Fibroblast of the conjunctiva (primary cell): ENCODE measurements around the gene HSPB6.
"Not testable (repeated sequence)": the region's sequence is repeated elsewhere in the genome, so short reads cannot be mapped to it uniquely, and the experiment has no call there.

Source experiments
- DNase-seq: peaks from one replicate; pipeline ENCODE4 v3.0.0-alpha.2; 2010; ENCODE audit warnings: low read depth

Gene HSPB6

GRCh38 chr19:35785339-35785627 is 28.5 kb upstream of the HSPB6 start:
- DNase-seq, result no peak

GRCh38 chr19:35784503-35785338 is 27.9 kb upstream of the HSPB6 start:
- DNase-seq, result no peak

DNA sequence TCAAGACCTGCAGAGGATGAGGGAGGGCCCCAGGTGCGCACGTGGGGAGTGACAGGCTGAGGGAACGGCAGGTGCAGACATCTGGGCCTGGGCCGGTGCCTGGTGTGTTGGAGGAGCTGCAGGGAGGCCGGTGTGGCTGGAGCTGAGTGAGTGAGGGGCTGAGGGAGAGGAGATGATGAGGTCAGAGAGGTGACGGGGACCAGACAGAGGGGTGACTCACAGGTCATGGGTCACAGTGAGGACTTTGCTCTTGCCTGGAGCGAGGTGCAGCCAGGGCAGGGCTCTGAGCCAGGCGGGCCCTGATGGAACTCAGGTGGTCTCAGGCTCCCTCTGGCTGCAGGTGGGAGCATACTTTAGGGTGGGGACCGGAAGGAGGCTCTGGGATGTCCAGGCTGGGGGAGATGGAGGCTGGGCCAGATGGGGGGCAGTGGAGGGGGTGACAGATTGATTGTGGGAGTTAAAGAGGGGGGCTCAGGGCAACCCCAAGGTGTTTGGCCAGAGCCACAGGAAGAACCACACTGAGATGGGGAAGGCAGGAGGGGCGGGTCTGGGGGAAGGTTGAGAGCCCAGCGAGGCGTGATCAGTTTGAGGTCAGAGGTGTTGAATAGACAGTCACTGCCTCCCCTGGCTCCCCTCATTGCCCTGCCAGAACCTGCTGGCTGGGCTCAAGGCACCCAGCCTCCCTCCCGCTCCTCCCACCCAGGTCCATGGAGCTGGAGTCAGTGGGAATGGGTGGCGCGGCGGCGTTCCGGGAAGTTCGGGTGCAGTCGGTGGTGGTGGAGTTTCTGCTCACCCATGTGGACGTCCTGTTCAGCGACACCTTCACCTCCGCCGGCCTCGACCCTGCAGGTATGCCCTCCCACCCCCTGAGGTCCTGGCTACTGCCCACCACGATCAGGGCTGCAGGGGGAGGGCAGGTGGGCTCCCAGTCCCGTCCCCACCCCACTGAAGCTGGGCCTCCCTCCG is 26.9 kb upstream of the HSPB6 start:
- no peak for DNase-seq

DNA sequence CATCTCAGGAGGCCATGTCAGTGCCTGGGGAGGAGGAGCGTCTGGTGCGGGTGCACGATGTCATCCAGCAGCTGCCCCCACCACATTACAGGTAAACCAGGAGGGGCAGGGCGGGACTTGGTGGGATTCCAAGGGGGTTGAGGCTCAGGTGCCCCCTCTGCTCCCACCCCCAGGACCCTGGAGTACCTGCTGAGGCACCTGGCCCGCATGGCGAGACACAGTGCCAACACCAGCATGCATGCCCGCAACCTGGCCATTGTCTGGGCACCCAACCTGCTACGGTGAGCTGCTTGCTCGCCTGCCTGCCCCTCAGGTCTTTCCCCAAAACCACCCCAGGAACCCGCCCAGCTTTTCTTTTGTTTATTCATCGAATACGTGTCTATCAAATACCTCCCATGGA is 25.8 kb upstream of the HSPB6 start:
- DNase-seq, result no peak

GRCh38 chr19:35781650-35782049 is 24.8 kb upstream of the HSPB6 start:
- DNase-seq, result no peak

DNA sequence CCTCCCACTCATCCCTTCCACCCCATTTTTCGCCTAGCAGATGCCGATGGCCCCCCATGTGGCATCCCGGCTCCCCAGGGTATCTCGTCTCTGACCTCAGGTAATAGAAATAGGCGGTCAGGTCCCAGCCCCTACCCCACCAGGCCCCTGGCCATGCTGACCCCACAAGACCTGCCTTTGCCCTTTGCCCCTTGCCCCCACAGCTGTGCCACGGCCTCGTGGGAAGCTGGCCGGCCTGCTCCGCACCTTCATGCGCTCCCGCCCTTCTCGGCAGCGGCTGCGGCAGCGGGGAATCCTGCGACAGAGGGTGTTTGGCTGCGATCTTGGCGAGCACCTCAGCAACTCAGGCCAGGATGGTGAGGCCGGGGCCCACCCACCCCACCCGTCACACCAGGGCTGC is 23.9 kb upstream of the HSPB6 start:
- DNase-seq, result no peak

DNA sequence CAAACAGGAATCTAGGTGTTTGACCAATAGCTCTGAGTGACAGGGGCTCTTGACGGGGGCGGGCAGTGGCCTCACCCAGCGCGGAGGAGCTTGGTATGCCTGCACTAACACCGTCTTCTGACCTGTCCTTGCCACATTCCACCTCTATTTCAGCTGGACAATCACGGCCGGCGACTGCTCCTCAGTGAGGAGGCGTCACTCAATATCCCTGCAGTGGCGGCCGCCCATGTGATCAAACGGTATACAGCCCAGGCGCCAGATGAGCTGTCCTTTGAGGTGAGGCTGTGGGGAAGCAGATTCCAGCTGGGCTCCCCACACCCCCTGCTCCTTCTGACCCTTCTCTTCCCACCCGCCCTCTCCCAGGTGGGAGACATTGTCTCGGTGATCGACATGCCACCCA is 23.2 kb upstream of the HSPB6 start:
- no peak for DNase-seq

GRCh38 chr19:35779033-35779432 is 22.2 kb upstream of the HSPB6 start:
- no peak for DNase-seq

GRCh38 chr19:35777961-35778360 is 21.1 kb upstream of the HSPB6 start:
- DNase-seq, result no peak

DNA sequence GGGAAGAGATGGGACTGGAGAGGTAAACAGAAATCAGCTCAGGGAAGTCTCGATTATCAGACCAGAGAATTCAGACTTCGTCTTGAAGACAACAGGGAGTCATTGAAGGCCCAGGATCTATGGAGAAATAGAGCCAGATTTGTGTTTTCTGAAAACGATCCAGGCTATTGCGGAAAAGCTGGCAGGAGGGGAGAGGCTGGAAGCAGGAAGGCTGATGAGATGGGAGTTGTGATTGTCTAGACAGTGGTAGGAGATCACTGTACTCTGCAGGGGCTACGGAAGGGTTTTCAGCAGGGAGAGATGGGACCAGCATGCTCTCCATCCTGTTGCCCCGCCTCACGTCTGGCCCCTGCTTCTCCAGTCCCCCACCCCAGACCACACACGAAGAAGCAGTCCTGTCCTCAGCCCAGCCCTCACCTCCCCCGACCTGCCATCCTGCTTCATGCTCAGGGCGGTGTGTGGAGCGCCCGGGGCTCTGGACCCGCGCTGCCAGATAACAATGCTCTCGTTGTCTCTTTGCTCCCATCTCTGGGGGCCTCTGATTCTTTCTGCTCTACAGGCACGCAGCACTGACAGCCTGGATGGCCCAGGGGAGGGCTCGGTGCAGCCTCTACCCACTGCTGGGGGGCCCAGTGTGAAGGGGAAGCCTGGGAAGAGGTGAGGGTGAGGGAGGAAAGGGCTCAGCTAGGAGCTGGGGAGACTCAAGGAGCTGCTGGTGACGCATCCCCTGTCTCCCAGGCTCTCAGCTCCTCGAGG is 20.4 kb upstream of the HSPB6 start:
- no peak for DNase-seq

DNA sequence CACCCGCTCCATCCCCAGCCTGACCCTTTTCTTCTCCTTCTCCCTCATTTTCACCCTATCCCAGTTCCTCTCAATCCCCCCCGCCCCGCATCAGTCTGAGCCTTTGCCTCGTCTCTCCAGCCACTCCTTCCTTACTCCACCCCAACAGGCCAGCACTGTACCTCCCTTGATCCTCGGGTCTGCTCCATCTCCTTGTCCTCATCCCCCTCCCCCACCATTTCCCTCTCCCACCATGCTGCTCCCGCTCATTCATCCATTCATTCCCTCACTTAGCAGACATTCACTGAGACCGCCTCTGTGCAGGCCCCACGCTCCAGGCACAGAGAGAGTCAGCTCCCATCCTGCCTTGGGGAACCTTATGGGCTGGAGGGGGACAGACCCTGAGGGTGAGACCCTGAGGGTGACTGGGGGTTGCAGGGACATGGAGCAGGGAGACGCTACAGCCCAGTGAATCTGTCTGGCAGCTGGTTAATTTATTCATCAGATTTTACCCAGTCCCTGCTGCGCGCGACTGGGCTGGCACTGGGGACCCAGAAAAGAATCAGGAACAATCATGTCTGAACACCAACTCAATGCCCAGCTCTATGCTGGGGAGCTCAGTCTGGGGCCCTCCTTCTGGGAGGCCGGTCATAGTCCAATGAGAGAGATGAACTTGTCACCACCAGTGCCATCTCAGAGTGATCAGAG is 19.4 kb upstream of the HSPB6 start:
- DNase-seq, result no peak

- peak; percentile 88 for DNase-seq
These were observed 18.7 kb upstream of the HSPB6 start, which contains the start of gene ARHGAP33 for GRCh38 chr19:35775298-35776101. TSS of gene ARHGAP33 (plus strand) at chr19:35775564. CDS start at chr19:35775659, 95 bp downstream.

GRCh38 chr19:35775046-35775297 is 18.1 kb upstream of the HSPB6 start:
- no peak for DNase-seq

DNA sequence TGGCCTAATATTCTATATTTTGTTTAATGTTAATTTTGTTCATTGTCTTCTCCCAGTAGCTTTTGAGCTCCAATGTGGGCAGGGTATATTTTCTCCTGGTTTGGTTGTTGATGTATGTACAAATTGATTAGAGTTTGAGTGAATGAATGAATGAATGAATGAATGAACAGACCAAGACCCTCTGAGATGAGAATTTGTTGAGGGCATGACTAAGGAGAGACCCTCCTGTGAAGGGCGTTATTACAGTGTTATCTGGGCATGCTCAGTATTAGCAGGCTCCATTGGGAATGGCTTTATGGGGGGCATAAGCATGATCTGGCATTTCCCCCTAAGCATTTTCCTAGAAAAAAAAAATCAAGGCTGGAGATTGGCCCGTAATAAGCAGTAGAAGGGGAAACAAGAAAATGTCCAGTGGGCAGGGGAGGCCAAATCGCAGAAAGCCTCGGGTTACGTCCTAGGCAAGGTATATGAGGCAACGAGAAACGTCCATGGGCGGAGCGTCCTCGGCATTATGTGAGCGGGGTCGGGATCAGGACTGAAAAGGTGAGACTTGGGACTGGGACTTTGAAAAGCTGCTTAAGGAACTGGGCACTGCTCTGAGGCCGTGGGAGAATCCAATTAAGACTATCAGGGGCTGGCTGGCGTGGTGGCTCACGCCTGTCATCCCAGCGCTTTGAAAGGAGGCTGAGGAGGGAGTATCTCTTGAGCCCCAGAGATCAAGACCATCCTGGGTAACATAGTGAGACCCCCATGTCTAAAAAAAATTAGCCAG is 17.6 kb upstream of the HSPB6 start:
- DNase-seq, result no peak

DNA sequence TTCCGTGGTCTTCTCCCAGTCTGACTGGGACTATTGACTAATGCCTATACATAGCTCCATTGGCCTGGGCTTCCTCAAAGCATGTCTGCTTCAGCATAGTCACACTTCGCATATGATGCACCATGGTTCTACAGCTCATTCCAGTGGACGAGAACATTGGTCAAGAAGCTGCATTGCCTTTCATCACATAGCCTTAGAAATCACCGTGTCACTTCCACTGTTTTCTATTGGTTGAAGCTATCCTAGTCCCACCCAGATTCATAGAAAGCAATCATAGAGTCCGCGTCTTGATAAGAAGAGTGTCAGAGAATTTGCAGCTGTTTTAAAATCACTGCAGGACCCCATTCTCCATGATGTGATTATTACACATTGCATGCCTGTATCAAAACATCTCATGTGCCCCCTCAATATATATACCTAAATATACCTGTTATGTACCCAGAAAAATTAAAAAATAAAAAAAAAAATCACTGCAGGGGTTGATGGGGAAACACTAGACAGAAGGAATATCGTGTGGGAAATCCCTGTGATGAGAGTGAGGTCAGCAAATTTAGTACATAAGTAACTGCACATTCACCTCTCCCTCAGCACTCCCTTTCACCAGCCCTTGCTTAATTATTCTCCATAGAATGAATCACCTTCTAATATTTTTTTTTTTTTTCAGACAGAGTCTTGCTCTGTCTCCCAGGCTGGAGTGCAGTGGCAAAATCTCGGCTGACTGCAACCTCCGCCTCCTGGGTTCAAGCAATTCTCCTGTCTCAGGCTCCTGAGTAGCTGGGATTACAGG is 16.4 kb upstream of the HSPB6 start:
- no peak for DNase-seq

- not testable (repeated sequence) for DNase-seq
These were observed 15.5 kb upstream of the HSPB6 start for GRCh38 chr19:35772362-35772761.

DNA sequence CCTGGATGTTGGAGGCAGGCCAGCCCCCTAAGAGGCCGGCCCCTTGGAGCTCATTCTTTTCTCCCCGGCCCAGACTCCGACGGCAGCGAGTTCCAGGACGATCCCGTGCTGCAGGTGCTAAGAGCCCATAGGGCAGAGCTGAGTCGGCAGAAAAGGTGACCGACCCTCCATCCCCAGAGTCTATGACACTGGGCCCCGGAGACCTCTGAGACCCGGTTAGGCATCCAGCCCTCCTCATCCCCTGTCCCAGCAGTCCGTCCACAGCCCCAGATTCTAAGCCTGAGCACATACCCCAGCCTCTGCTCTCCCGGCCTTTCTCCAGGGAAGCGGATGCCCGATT is 11.2 kb upstream of the HSPB6 start:
- DNase-seq, result no peak

DNA sequence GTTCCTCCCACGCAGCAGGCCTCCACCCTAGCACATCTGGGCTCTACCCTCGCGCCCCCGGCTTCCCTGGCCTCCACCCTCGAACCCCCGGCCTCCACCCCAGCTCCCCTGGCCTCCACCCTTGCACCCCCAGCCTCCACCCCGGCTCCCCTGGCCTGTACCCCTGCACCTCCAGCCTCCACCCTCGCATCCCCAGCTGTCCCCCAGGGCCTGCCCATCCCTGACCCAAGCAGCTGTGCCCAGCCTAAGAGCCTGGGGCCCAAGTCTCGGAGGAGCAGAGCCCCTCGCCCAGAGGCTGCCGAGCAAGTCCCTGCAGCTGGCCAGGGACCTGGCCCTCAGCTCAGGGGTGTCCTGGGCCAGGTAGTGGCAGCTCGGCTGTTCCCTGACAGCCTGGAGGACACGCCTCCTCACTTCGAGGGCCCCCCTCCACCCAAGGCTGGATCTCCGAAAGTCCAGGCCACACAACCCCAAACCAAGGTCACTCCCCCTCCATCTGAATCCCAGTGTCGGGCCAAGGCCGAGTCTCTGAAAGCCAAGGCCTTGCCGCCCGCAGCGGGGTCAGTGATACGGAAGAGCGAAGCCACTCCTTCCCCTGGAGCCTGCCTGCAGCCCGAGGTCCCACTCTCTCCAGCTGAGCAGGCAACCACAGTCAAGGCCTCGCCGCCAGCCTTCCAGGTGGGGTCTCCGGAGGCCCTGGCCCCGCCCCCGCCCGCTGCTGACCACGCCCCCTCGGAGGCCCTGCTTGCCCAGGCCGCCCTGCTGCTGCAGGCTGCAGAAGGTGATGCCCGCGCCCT is 10.7 kb upstream of the HSPB6 start:
- no peak for DNase-seq

DNA sequence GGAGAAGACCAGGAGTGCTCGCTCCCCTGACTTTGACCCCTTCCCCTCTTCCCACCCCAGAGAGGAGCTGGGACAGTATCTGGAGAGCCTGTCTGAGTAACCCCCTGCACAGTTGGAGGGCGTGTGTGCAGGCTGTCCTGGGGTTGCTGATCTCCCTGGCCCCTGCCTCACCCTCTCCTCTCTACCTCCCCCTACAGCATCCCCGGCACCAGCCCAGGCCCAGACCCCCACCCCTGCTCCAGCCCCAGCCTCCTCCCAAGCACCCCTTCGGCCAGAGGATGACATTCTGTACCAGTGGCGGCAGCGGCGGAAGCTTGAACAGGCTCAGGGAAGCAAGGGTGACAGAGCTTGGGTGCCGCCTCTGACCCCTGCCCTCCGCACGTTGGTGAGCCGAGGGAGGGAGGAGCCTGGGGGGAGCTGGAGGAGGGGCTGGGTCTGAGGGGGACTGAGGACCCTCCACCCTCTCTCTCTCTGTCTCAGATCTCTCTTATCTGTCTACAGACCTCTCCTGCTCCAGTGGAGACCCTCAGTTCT is 9.8 kb upstream of the HSPB6 start:
- DNase-seq, result no peak
